Tibial nerve (tissue), 4 donors: ENCODE results near the gene NWD2. TPM values are rescaled to one million over a fixed set of nuclear protein-coding genes. Genes with fewer than 3 reads are reported as not detected.
A peak's percentile ranks its signal among the peaks of the same experiment; 100 is the strongest.

Source experiments
- DNase-seq, 2 donors: peaks; one replicate each; pipeline ENCODE4 v3.0.0-alpha.2; 2019; ENCODE audit warnings: low spot score in 2 of 2
- H3K27ac ChIP-seq, 4 donors: fragments of 200-600 bp; sonication (generic) in 3 of 4; one replicate each; pipeline ENCODE4 v1.5.1; 2017 to 2019; ENCODE audit warnings: mild to moderate bottlenecking in 1 of 4
- H3K27me3 ChIP-seq, 2 donors: fragments of 200-600 bp; sonication (generic) in 1 of 2; one replicate each; pipeline versions ENCODE4 v1.5.1 to v1.6.0; 2017 to 2019
- H3K36me3 ChIP-seq, 3 donors: fragments of 200-600 bp; sonication (generic); one replicate each; pipeline ENCODE4 v1.5.1; 2018 to 2019
- H3K4me1 ChIP-seq, 4 donors: fragments of 200-600 bp; sonication (generic) in 3 of 4; one replicate each; pipeline ENCODE4 v1.5.1; 2017 to 2019
- H3K4me3 ChIP-seq, 4 donors: fragments of 200-600 bp; sonication (generic) in 3 of 4; one replicate each; pipeline ENCODE4 v1.5.1; 2017 to 2019; ENCODE audit warnings: mild to moderate bottlenecking in 1 of 4, moderate library complexity in 1 of 4
- H3K9me3 ChIP-seq, 4 donors: fragments of 200-600 bp; sonication (generic) in 3 of 4; one replicate each; pipeline ENCODE4 v1.5.1; 2017 to 2019
- CTCF ChIP-seq, 5 experiments: fragments of 200-600 bp in 3 of 5; fragments of 450-650 bp in 2 of 5; sonication (generic) in 3 of 5; IDR thresholded peaks; one replicate each; pipeline ENCODE4 v1.5.1; 2016 to 2019; ENCODE audit warnings: antibody characterized with exemption in 5 of 5, mild to moderate bottlenecking in 3 of 5, moderate library complexity in 2 of 5
- EP300 ChIP-seq, 2 donors: sonication (generic); formaldehyde crosslinking; IDR thresholded peaks; one replicate each; pipeline ENCODE4 v1.6.1; 2017; ENCODE audit warnings: antibody characterized with exemption in 2 of 2, mild to moderate bottlenecking in 1 of 2
- POLR2A ChIP-seq, 2 donors: fragments of 450-650 bp; IDR thresholded peaks; one replicate each; pipeline ENCODE4 v1.6.1; 2017; ENCODE audit warnings: antibody characterized with exemption in 2 of 2, mild to moderate bottlenecking in 2 of 2, moderate library complexity in 2 of 2
- WGBS, 2 donors: methylation state at CpG; one replicate each; pipeline ENCODE4 v1.1.5; 2018; 5-methylcytosine and 5-hydroxymethylcytosine counted together
- total RNA-seq, 4 donors: library from RNA; depleted of rRNA; stranded (reverse); fragments of >200 nt; gene quantifications; one replicate each; pipeline ENCODE4 v1.1.0, GENCODE V29; 2016

Gene NWD2
- total RNA-seq, 4 donors from 2014 or later = 0.30 to 1.1 (median 0.84) TPM; not detected in 1

- 45 to 47% methylated on average over 7 of the region's 7 CpGs for WGBS, 2 donors
- Histone ChIP-seq H3K36me3 (no peaks in the 10 kb centered on the region), H3K27ac (no peak overlapping the region), H3K27me3 (no peaks in the 10 kb centered on the region), H3K4me3 (no peak overlapping the region), H3K9me3 (no peaks in the 10 kb centered on the region), H3K4me1 (peaks cover 0 to 12% (median 2%) of the 10 kb centered on the region in 4 donors)
- TF ChIP-seq POLR2A (IDR thresholded peaks at IDR 0.05) (no peak), CTCF (IDR thresholded peaks at IDR 0.05) (peak; percentile 51 to 74 (median 57))
- peak in 1 of 2 donors; percentile 71 for DNase-seq
Measured at GRCh38 chr4:37389967-37390580, 145.5 kb downstream of the NWD2 start.

- DNase-seq = peak; percentile 26 to 46
- peaks cover 0 to 12% (median 2%) of the 10 kb centered on the region in 4 donors for H3K4me1 ChIP-seq
- TF ChIP-seq POLR2A (IDR thresholded peaks at IDR 0.05) = no peak
- no peak for TF ChIP-seq CTCF (IDR thresholded peaks at IDR 0.05)
- no peak for TF ChIP-seq EP300 (IDR thresholded peaks at IDR 0.05)
- H3K36me3 ChIP-seq = no peaks in the 10 kb centered on the region
- H3K27ac ChIP-seq = no peak overlapping the region
- no peak overlapping the region for H3K4me3 ChIP-seq
- H3K9me3 ChIP-seq = no peaks in the 10 kb centered on the region
- WGBS, 2 donors = 21 to 28% methylated on average over 9 of the region's 9 CpGs
- H3K27me3 ChIP-seq = no peaks in the 10 kb centered on the region
Measured at GRCh38 chr4:37392521-37393255, 148.1 kb downstream of the NWD2 start.

- no peak overlapping the region for H3K4me3 ChIP-seq
- H3K27ac ChIP-seq = no peak overlapping the region
- no peak for DNase-seq
- H3K4me1 ChIP-seq = peaks cover 0 to 12% (median 2%) of the 10 kb centered on the region in 4 donors
- no peak for TF ChIP-seq POLR2A (IDR thresholded peaks at IDR 0.05)
- TF ChIP-seq CTCF (IDR thresholded peaks at IDR 0.05) = no peak
- TF ChIP-seq EP300 (IDR thresholded peaks at IDR 0.05) = no peak
- H3K27me3 ChIP-seq = no peaks in the 10 kb centered on the region
- WGBS, 2 donors = 35 to 45% methylated on average over 3 of the region's 3 CpGs
- H3K9me3 ChIP-seq = no peaks in the 10 kb centered on the region
- H3K36me3 ChIP-seq = no peaks in the 10 kb centered on the region
Measured at GRCh38 chr4:37393321-37393720, 148.8 kb downstream of the NWD2 start.

GRCh38 chr4:37393889-37394288 is 149.3 kb downstream of the NWD2 start:
- TF ChIP-seq POLR2A (IDR thresholded peaks at IDR 0.05) (no peak), CTCF (IDR thresholded peaks at IDR 0.05) (no peak), EP300 (IDR thresholded peaks at IDR 0.05) (no peak)
- Histone ChIP-seq H3K4me3 (no peak overlapping the region), H3K36me3 (no peaks in the 10 kb centered on the region), H3K9me3 (no peaks in the 10 kb centered on the region), H3K4me1 (peaks cover 0 to 12% (median 2%) of the 10 kb centered on the region in 4 donors), H3K27me3 (no peaks in the 10 kb centered on the region), H3K27ac (no peak overlapping the region)
- DNase-seq = no peak
- 60 to 66% methylated on average over 3 of the region's 3 CpGs for WGBS, 2 donors

GRCh38 chr4:37397505-37397904 is 153.0 kb downstream of the NWD2 start:
- Histone ChIP-seq H3K4me3 (no peak overlapping the region), H3K27me3 (no peaks in the 10 kb centered on the region), H3K36me3 (no peaks in the 10 kb centered on the region), H3K9me3 (peaks cover 0 to 5% (median 0%) of the 10 kb centered on the region in 4 donors), H3K4me1 (peaks cover 0 to 5% (median 2%) of the 10 kb centered on the region in 4 donors), H3K27ac (no peak overlapping the region)
- no peak for TF ChIP-seq EP300 (IDR thresholded peaks at IDR 0.05)
- TF ChIP-seq POLR2A (IDR thresholded peaks at IDR 0.05) = no peak
- TF ChIP-seq CTCF (IDR thresholded peaks at IDR 0.05) = no peak
- 84 to 93% methylated on average over 6 of the region's 6 CpGs for WGBS, 2 donors
- DNase-seq = no peak
